ENCODE data around the gene CD40.

The CD40 gene

GRCh38 chr20:46122071-46122470 is 4.0 kb downstream of the CD40 start:
- no peak for DNase-seq
- H3K4me3 ChIP-seq (ENCODE audit: low read depth in 1 of 2, low read length in 2 of 2) = no peak overlapping the region
- TF ChIP-seq EZH2 (IDR thresholded peaks at IDR 0.05; ENCODE audit: borderline replicate concordance, low read depth, low read length, severe bottlenecking) (no peak), CTCF (IDR thresholded peaks at IDR 0.05; ENCODE audit: borderline replicate concordance, extremely low read depth, low read length, poor library complexity, severe bottlenecking) (no peak)
- ATAC-seq (ENCODE audit: insufficient read depth, low read depth) = no peak
- no peaks in the 10 kb centered on the region for H3K9me3 ChIP-seq (ENCODE audit: insufficient read depth, low read length, severe bottlenecking)
- no peaks in the 10 kb centered on the region for H3K4me1 ChIP-seq (ENCODE audit: insufficient read depth, low read length)
- no peaks in the 10 kb centered on the region for H4K20me1 ChIP-seq (ENCODE audit: insufficient read depth, low read length)
- no peaks in the 10 kb centered on the region for H3K36me3 ChIP-seq (ENCODE audit: insufficient read depth, low read length)
- H3K9ac ChIP-seq (ENCODE audit: low read depth, low read length) = no peak overlapping the region
- no peak overlapping the region for H3K4me2 ChIP-seq (ENCODE audit: insufficient read depth, low read length)
- no peaks in the 10 kb centered on the region for H3K79me2 ChIP-seq (ENCODE audit: insufficient read depth, low read length)
- H3K27me3 ChIP-seq (ENCODE audit: insufficient read depth, low read length, poor library complexity) = peaks cover 6% of the 10 kb centered on the region
- H3K27ac ChIP-seq (ENCODE audit: low read length) = no peak overlapping the region
- H2AFZ ChIP-seq (ENCODE audit: low read depth, low read length) = no peak overlapping the region

- H4K20me1 ChIP-seq (ENCODE audit: insufficient read depth, low read length) = no peaks in the 10 kb centered on the region
- ATAC-seq (ENCODE audit: insufficient read depth, low read depth) (no peak), DNase-seq (no peak)
- TF ChIP-seq EZH2 (IDR thresholded peaks at IDR 0.05; ENCODE audit: borderline replicate concordance, low read depth, low read length, severe bottlenecking) = no peak
- no peak for TF ChIP-seq CTCF (IDR thresholded peaks at IDR 0.05; ENCODE audit: borderline replicate concordance, extremely low read depth, low read length, poor library complexity, severe bottlenecking)
- H3K27ac ChIP-seq (ENCODE audit: low read length) = no peak overlapping the region
- H3K4me2 ChIP-seq (ENCODE audit: insufficient read depth, low read length) = no peak overlapping the region
- H3K36me3 ChIP-seq (ENCODE audit: insufficient read depth, low read length) = no peaks in the 10 kb centered on the region
- no peaks in the 10 kb centered on the region for H3K4me1 ChIP-seq (ENCODE audit: insufficient read depth, low read length)
- no peaks in the 10 kb centered on the region for H3K9me3 ChIP-seq (ENCODE audit: insufficient read depth, low read length, severe bottlenecking)
- H3K4me3 ChIP-seq (ENCODE audit: low read depth in 1 of 2, low read length in 2 of 2) = no peak overlapping the region
- no peak overlapping the region for H3K9ac ChIP-seq (ENCODE audit: low read depth, low read length)
- H2AFZ ChIP-seq (ENCODE audit: low read depth, low read length) = no peak overlapping the region
- H3K27me3 ChIP-seq (ENCODE audit: insufficient read depth, low read length, poor library complexity) = peaks cover 6% of the 10 kb centered on the region
- no peaks in the 10 kb centered on the region for H3K79me2 ChIP-seq (ENCODE audit: insufficient read depth, low read length)
Observed at GRCh38 chr20:46122516-46123481, 4.7 kb downstream of the CD40 start.

GRCh38 chr20:46123482-46124245 is 5.5 kb downstream of the CD40 start:
- Histone ChIP-seq H3K9ac (ENCODE audit: low read depth, low read length) (no peak overlapping the region), H3K27me3 (ENCODE audit: insufficient read depth, low read length, poor library complexity) (peaks cover 6% of the 10 kb centered on the region), H3K79me2 (ENCODE audit: insufficient read depth, low read length) (no peaks in the 10 kb centered on the region), H3K27ac (ENCODE audit: low read length) (no peak overlapping the region), H3K4me2 (ENCODE audit: insufficient read depth, low read length) (no peak overlapping the region), H3K36me3 (ENCODE audit: insufficient read depth, low read length) (no peaks in the 10 kb centered on the region), H3K4me1 (ENCODE audit: insufficient read depth, low read length) (no peaks in the 10 kb centered on the region), H4K20me1 (ENCODE audit: insufficient read depth, low read length) (peaks cover under 1% of the 10 kb centered on the region; the same call in 1 of the 2 replicates), H2AFZ (ENCODE audit: low read depth, low read length) (no peak overlapping the region), H3K9me3 (ENCODE audit: insufficient read depth, low read length, severe bottlenecking) (no peaks in the 10 kb centered on the region), H3K4me3 (ENCODE audit: low read depth in 1 of 2, low read length in 2 of 2) (no peak overlapping the region)
- DNase-seq = no peak
- TF ChIP-seq EZH2 (IDR thresholded peaks at IDR 0.05; ENCODE audit: borderline replicate concordance, low read depth, low read length, severe bottlenecking) (no peak), CTCF (IDR thresholded peaks at IDR 0.05; ENCODE audit: borderline replicate concordance, extremely low read depth, low read length, poor library complexity, severe bottlenecking) (no peak)
- no peak for ATAC-seq (ENCODE audit: insufficient read depth, low read depth)
